KMS-11 (cell line): ENCODE measurements around the gene RNF121.

Experiments
- H2AFZ ChIP-seq: fragments of 200-600 bp; sonication (generic); 2 replicates; pipeline ENCODE4 v1.6.1; 2016; ENCODE audit warnings: antibody characterized with exemption, mixed run types, low read depth
- H3K27ac ChIP-seq: fragments of 200-600 bp; sonication (generic); 2 replicates; pipeline ENCODE4 v1.6.1; 2016; ENCODE audit warnings: mild to moderate bottlenecking, mixed run types
- H3K27me3 ChIP-seq: fragments of 200-600 bp; sonication (generic); 2 replicates; pipeline ENCODE4 v1.6.1; 2017; ENCODE audit warnings: mild to moderate bottlenecking, low read depth, mixed run types, moderate library complexity; ENCODE audit not compliant: insufficient read depth
- H3K36me3 ChIP-seq: fragments of 200-600 bp; sonication (generic); 2 replicates; pipeline ENCODE4 v1.6.1; 2017; ENCODE audit warnings: mild to moderate bottlenecking, mixed run types; ENCODE audit not compliant: insufficient read depth
- H3K4me1 ChIP-seq: fragments of 200-600 bp; sonication (generic); 2 replicates; pipeline ENCODE4 v1.6.1; 2016; ENCODE audit warnings: mild to moderate bottlenecking, low read depth, mixed run types; ENCODE audit not compliant: poor library complexity, severe bottlenecking
- H3K4me2 ChIP-seq: fragments of 200-600 bp; sonication (generic); 2 replicates; pipeline ENCODE4 v1.7.0; 2016; ENCODE audit warnings: mild to moderate bottlenecking, mixed run types
- H3K4me3 ChIP-seq: fragments of 200-600 bp; sonication (generic); IDR thresholded peaks from 2 replicates; pipeline ENCODE4 v1.6.1; 2017; ENCODE audit warnings: low read depth, low read length, mixed read lengths; ENCODE audit not compliant: insufficient read depth
- H3K79me2 ChIP-seq: fragments of 200-600 bp; sonication (generic); 2 replicates; pipeline ENCODE4 v1.6.1; 2016; ENCODE audit warnings: low read depth, mixed run types; ENCODE audit not compliant: insufficient read depth
- H3K9ac ChIP-seq: fragments of 200-600 bp; sonication (generic); 2 replicates; pipeline ENCODE4 v1.6.1; 2016; ENCODE audit warnings: mild to moderate bottlenecking, mixed run types
- H4K20me1 ChIP-seq: fragments of 200-600 bp; sonication (generic); 2 replicates; pipeline ENCODE4 v1.6.1; 2016; ENCODE audit warnings: mild to moderate bottlenecking, mixed run types; ENCODE audit not compliant: insufficient read depth
- CTCF ChIP-seq: fragments of 200-600 bp; sonication (generic); conservative IDR thresholded peaks from 2 replicates; pipeline ENCODE4 v1.6.1; 2017; ENCODE audit warnings: low read depth, mild to moderate bottlenecking, antibody characterized with exemption, low read length, moderate library complexity, mixed read lengths

RNF121 gene

GRCh38 chr11:71992136-71992730 lies 63.4 kb downstream of the RNF121 start:
- Histone ChIP-seq H3K27me3 (no peaks in the 10 kb centered on the region), H3K79me2 (no peaks in the 10 kb centered on the region), H3K4me2 (no peak overlapping the region), H3K27ac (no peak overlapping the region), H3K4me1 (no peaks in the 10 kb centered on the region), H3K9ac (no peak overlapping the region), H3K36me3 (no peaks in the 10 kb centered on the region), H2AFZ (no peak overlapping the region), H4K20me1 (no peaks in the 10 kb centered on the region), H3K4me3 (no peak overlapping the region)
- no peak for TF ChIP-seq CTCF

DNA sequence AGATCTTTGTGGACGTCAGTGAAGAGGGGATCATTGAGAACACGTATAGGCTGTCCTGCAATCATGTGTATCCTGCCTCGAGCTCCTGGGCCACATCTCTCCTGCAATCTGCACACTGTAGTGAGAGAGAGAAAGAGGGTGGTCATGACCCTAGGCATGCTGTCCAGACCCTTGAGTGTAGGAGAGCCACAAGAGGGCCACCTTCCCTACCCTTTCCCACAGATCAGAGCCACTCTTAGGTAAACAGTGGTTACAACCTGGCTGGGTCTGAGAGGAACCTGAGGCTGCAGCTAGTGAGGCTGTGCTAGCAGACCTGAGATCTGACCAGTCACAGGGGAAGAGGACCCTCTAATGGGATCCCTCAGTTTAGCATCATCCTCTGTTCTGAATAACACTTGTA lies 65.9 kb downstream of the RNF121 start:
- no peaks in the 10 kb centered on the region for H4K20me1 ChIP-seq
- H3K4me2 ChIP-seq, result no peak overlapping the region
- H3K4me3 ChIP-seq, result no peak overlapping the region
- H3K27me3 ChIP-seq, result no peaks in the 10 kb centered on the region
- H3K4me1 ChIP-seq, result no peaks in the 10 kb centered on the region
- no peak overlapping the region for H3K9ac ChIP-seq
- no peaks in the 10 kb centered on the region for H3K79me2 ChIP-seq
- H2AFZ ChIP-seq, result no peak overlapping the region
- TF ChIP-seq CTCF, result no peak
- no peak overlapping the region for H3K27ac ChIP-seq
- no peaks in the 10 kb centered on the region for H3K36me3 ChIP-seq

DNA sequence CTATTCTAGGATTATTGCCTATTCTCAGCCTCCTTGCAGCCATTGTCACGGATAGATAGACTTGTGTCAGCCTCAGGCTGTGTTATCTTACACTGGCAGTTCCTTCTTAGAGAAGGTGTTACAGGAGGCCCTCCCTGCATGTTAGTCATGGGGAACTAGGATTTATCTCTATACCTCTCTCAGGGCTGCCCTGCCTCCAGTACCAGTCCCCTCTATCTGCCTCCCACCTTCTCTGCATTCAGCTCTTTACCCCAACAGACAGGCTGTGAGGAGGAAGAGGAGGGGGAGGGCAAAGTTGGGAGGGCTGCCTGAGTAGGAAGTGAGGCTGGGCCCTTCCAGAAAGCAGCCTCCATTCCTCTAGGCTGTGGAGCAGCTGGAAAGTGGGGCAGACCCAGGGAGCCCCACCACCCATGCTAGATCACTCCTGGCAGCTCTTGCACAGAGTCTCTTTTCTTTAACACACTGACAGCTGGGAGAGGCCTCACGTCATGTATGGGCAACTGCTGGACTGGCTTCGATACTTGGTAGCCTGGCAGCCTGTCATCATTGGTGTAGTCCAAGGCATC lies 67.0 kb downstream of the RNF121 start:
- H3K4me3 ChIP-seq, result no peak overlapping the region
- no peaks in the 10 kb centered on the region for H3K79me2 ChIP-seq
- H2AFZ ChIP-seq, result no peak overlapping the region
- no peaks in the 10 kb centered on the region for H4K20me1 ChIP-seq
- TF ChIP-seq CTCF, result no peak
- no peak overlapping the region for H3K4me2 ChIP-seq
- H3K4me1 ChIP-seq, result no peaks in the 10 kb centered on the region
- H3K27me3 ChIP-seq, result no peaks in the 10 kb centered on the region
- no peak overlapping the region for H3K9ac ChIP-seq
- H3K36me3 ChIP-seq, result no peaks in the 10 kb centered on the region
- H3K27ac ChIP-seq, result no peak overlapping the region

DNA sequence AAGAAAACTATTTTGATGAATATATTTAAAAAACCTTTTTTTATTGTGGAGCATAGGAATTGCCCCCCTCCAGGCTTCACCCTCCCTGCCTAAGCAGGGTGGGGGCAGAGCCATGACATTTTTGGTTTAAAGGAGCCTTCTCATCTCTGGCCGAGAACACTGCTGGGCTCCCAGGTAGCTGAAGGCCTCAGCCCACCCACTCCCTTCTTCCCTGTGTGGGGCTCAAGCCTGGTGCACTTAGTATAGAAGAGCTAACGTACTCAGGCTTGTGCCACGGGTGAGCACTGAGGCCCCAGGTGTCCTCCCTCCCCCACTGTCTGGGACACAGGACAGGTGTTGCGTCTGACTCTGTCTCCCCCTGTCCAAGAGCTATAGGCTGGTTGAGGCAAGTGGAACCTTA lies 67.7 kb downstream of the RNF121 start:
- H3K9ac ChIP-seq, result no peak overlapping the region
- no peaks in the 10 kb centered on the region for H3K36me3 ChIP-seq
- no peak overlapping the region for H3K4me3 ChIP-seq
- H3K27me3 ChIP-seq, result no peaks in the 10 kb centered on the region
- H3K4me1 ChIP-seq, result no peaks in the 10 kb centered on the region
- H3K27ac ChIP-seq, result no peak overlapping the region
- no peaks in the 10 kb centered on the region for H3K79me2 ChIP-seq
- H4K20me1 ChIP-seq, result no peaks in the 10 kb centered on the region
- TF ChIP-seq CTCF, result no peak
- H2AFZ ChIP-seq, result no peak overlapping the region
- no peak overlapping the region for H3K4me2 ChIP-seq
